WTC11 (cell line): ENCODE results near the gene KIF11.

Experiments
- CREB1 ChIP-seq: sonication (generic); formaldehyde crosslinking; IDR thresholded peaks from 2 replicates; pipeline ENCODE4 v1.8.0; 2023; ENCODE audit warnings: mild to moderate bottlenecking, missing genetic modification reagents
- CTCF ChIP-seq: fragments of 200-600 bp; IDR thresholded peaks from 2 replicates; pipeline ENCODE4 v1.8.0; 2022; ENCODE audit warnings: antibody characterized with exemption
- E2F4 ChIP-seq: sonication (generic); formaldehyde crosslinking; IDR thresholded peaks from 2 replicates; pipeline ENCODE4 v1.8.1; 2022; ENCODE audit warnings: low read depth, mild to moderate bottlenecking, moderate library complexity, missing genetic modification reagents, borderline replicate concordance
- FOXP1 ChIP-seq: sonication (generic); formaldehyde crosslinking; IDR thresholded peaks from 2 replicates; pipeline ENCODE4 v1.8.0; 2022; ENCODE audit warnings: missing genetic modification reagents, mild to moderate bottlenecking, moderate library complexity, borderline replicate concordance
- JAZF1 ChIP-seq: fragments of 250-450 bp; sonication (Bioruptor Pico); IDR thresholded peaks from 2 replicates; pipeline ENCODE4 v1.9.0; 2021; ENCODE audit warnings: moderate library complexity, mild to moderate bottlenecking, inconsistent platforms
- JUN ChIP-seq: sonication (generic); formaldehyde crosslinking; IDR thresholded peaks from 2 replicates; pipeline ENCODE4 v1.8.0; 2023; ENCODE audit warnings: mild to moderate bottlenecking, missing genetic modification reagents
- MXD4 ChIP-seq: fragments of 250-450 bp; sonication (Bioruptor Pico); IDR thresholded peaks from 2 replicates; pipeline ENCODE4 v1.8.0; 2021; ENCODE audit warnings: mild to moderate bottlenecking, moderate library complexity, borderline replicate concordance
- TEAD1 ChIP-seq: sonication (generic); formaldehyde crosslinking; IDR thresholded peaks from 2 replicates; pipeline ENCODE4 v1.8.0; 2022; ENCODE audit warnings: mild to moderate bottlenecking, missing genetic modification reagents
- TP53 ChIP-seq: sonication (generic); formaldehyde crosslinking; IDR thresholded peaks from 2 replicates; pipeline ENCODE4 v1.8.1; 2023; ENCODE audit warnings: mild to moderate bottlenecking, missing genetic modification reagents
- USF1 ChIP-seq: sonication (generic); formaldehyde crosslinking; IDR thresholded peaks from 2 replicates; pipeline ENCODE4 v1.8.0; 2022; ENCODE audit warnings: mild to moderate bottlenecking, missing genetic modification reagents
- ZNF121 ChIP-seq: sonication (generic); formaldehyde crosslinking; IDR thresholded peaks from 2 replicates; pipeline ENCODE4 v1.8.0; 2023; ENCODE audit warnings: missing genetic modification reagents

- TF ChIP-seq JUN (CRISPR knock-in tag) (no peak), MXD4 (CRISPR knock-in tag) (no peak), CTCF (no peak), CREB1 (CRISPR knock-in tag) (no peak), FOXP1 (no peak), ZNF121 (CRISPR knock-in tag) (no peak), USF1 (no peak), TEAD1 (no peak), JAZF1 (CRISPR knock-in tag) (no peak), E2F4 (CRISPR knock-in tag) (no peak), TP53 (CRISPR knock-in tag) (no peak)
Observed at GRCh38 chr10:92677708-92678107, 84.8 kb downstream of the KIF11 start.
